H9 (cell line): ENCODE measurements around the gene TRIP10. TPM values are rescaled to one million over a fixed set of nuclear protein-coding genes. Genes with fewer than 3 reads are reported as not detected.
A peak's percentile ranks its signal among the peaks of the same experiment; 100 is the strongest.

Experiments used
- DNase-seq: peaks from one replicate; pipeline ENCODE4 v3.0.0-alpha.2; 2017
- H2AFZ ChIP-seq: one replicate; pipeline ENCODE4 v1.6.1; 2013; ENCODE audit warnings: mild to moderate bottlenecking, low read length, control low read depth, moderate library complexity
- H2AK5ac ChIP-seq: 2 replicates; pipeline ENCODE4 v1.6.1; 2013; ENCODE audit warnings: low read length, control low read depth, mixed read lengths; ENCODE audit not compliant: insufficient read length
- H2BK120ac ChIP-seq: one replicate; pipeline ENCODE4 v1.6.1; 2013; ENCODE audit warnings: low read depth, mild to moderate bottlenecking, low read length, control low read depth, inconsistent platforms; ENCODE audit not compliant: poor library complexity, severe bottlenecking
- H2BK12ac ChIP-seq: 2 replicates; pipeline ENCODE4 v1.6.1; 2013; ENCODE audit warnings: low read length, control low read depth, mixed read lengths, low read depth; ENCODE audit not compliant: insufficient read length
- H2BK15ac ChIP-seq: 2 replicates; pipeline ENCODE4 v1.6.1; 2013; ENCODE audit warnings: low read depth, low read length, control low read depth
- H2BK20ac ChIP-seq: one replicate; pipeline ENCODE4 v1.6.1; 2013; ENCODE audit warnings: low read depth, mild to moderate bottlenecking, low read length, control low read depth, inconsistent platforms; ENCODE audit not compliant: poor library complexity, severe bottlenecking
- H2BK5ac ChIP-seq: 2 replicates; pipeline ENCODE4 v1.6.1; 2013; ENCODE audit warnings: low read length, control low read depth, mixed read lengths; ENCODE audit not compliant: insufficient read length
- H3K14ac ChIP-seq: 2 replicates; pipeline ENCODE4 v1.6.1; 2013; ENCODE audit warnings: low read length, control low read depth; ENCODE audit not compliant: insufficient read depth
- H3K18ac ChIP-seq: 2 replicates; pipeline ENCODE4 v1.6.1; 2013; ENCODE audit warnings: low read depth, mild to moderate bottlenecking, mixed read lengths, low read length, control low read depth; ENCODE audit not compliant: insufficient read length
- H3K23ac ChIP-seq: 2 replicates; pipeline ENCODE4 v1.6.1; 2013; ENCODE audit warnings: low read length, control low read depth, mixed read lengths, low read depth; ENCODE audit not compliant: insufficient read length
- H3K23me2 ChIP-seq: 2 replicates; pipeline ENCODE4 v1.6.1; 2013; ENCODE audit warnings: low read depth, mild to moderate bottlenecking, mixed read lengths, low read length, control low read depth; ENCODE audit not compliant: insufficient read length, poor library complexity, severe bottlenecking
- H3K27ac ChIP-seq: 2 replicates; pipeline ENCODE4 v1.5.1; 2013; ENCODE audit warnings: low read length, control low read depth, mixed read lengths, low read depth; ENCODE audit not compliant: insufficient read length
- H3K27me3 ChIP-seq: 2 replicates; pipeline ENCODE4 v1.6.1; 2013; ENCODE audit warnings: low read length, control low read depth, inconsistent platforms; ENCODE audit not compliant: insufficient read depth
- H3K4ac ChIP-seq: 2 replicates; pipeline ENCODE4 v1.6.1; 2013; ENCODE audit warnings: low read depth, mild to moderate bottlenecking, control low read depth, inconsistent platforms, low read length, moderate library complexity
- H3K4me1 ChIP-seq: 2 replicates; pipeline ENCODE4 v1.6.1; 2013; ENCODE audit warnings: low read length, control low read depth, inconsistent platforms; ENCODE audit not compliant: insufficient read depth
- H3K4me2 ChIP-seq: 2 replicates; pipeline ENCODE4 v1.6.1; 2013; ENCODE audit warnings: low read length, control low read depth, mixed read lengths; ENCODE audit not compliant: insufficient read length, insufficient read depth
- H3K56ac ChIP-seq: 2 replicates; pipeline ENCODE4 v1.6.1; 2013; ENCODE audit warnings: low read depth, mild to moderate bottlenecking, mixed read lengths, low read length, control low read depth; ENCODE audit not compliant: insufficient read length
- H3K79me1 ChIP-seq: 2 replicates; pipeline ENCODE4 v1.6.1; 2013; ENCODE audit warnings: low read depth, mild to moderate bottlenecking, moderate library complexity, low read length, control low read depth, inconsistent platforms; ENCODE audit not compliant: insufficient read depth, poor library complexity, severe bottlenecking
- H3K79me2 ChIP-seq: 2 replicates; pipeline ENCODE4 v1.6.1; 2013; ENCODE audit warnings: low read length, control low read depth, inconsistent platforms; ENCODE audit not compliant: insufficient read depth
- H3K9ac ChIP-seq: 2 replicates; pipeline ENCODE4 v1.6.1; 2013; ENCODE audit warnings: low read length, control low read depth, mixed read lengths; ENCODE audit not compliant: insufficient read length; ENCODE audit errors: extremely low read depth
- H3K9me3 ChIP-seq: one replicate; pipeline ENCODE4 v1.6.1; 2013; ENCODE audit warnings: low read depth, low read length, inconsistent platforms; ENCODE audit not compliant: control insufficient read depth
- H3T11ph ChIP-seq: one replicate; pipeline ENCODE4 v1.6.1; 2013; ENCODE audit warnings: mild to moderate bottlenecking, low read length, control low read depth, inconsistent platforms
- H4K20me1 ChIP-seq: one replicate; pipeline ENCODE4 v1.6.1; 2013; ENCODE audit not compliant: control insufficient read depth, insufficient read length, insufficient read depth
- H4K5ac ChIP-seq: 2 replicates; pipeline ENCODE4 v1.6.1; 2013; ENCODE audit warnings: low read depth, mild to moderate bottlenecking, mixed read lengths, low read length, control low read depth; ENCODE audit not compliant: insufficient read length
- H4K8ac ChIP-seq: replicated peaks from 2 replicates; pipeline ENCODE4 v1.6.1; 2013; ENCODE audit warnings: low read length, control low read depth, mixed read lengths, low read depth; ENCODE audit not compliant: insufficient read length
- H4K91ac ChIP-seq: 2 replicates; pipeline ENCODE4 v1.6.1; 2013; ENCODE audit warnings: low read depth, mild to moderate bottlenecking, moderate library complexity, mixed read lengths, low read length, control low read depth; ENCODE audit not compliant: insufficient read length
- H3K27ac Mint-ChIP-seq, 3 experiments: 2 replicates in 2 of 3; 3 replicates in 1 of 3; pipeline ENCODE4 v1.8.0; 2020 to 2021; ENCODE audit warnings: mixed read lengths in 3 of 3, mild to moderate bottlenecking in 1 of 3, moderate library complexity in 1 of 3
- H3K27me3 Mint-ChIP-seq: 2 replicates; pipeline ENCODE4 v1.8.0; 2021; ENCODE audit warnings: low read depth, mild to moderate bottlenecking, moderate library complexity, mixed read lengths
- H3K36me3 Mint-ChIP-seq, 3 experiments: 2 replicates in 2 of 3; 3 replicates in 1 of 3; pipeline ENCODE4 v1.8.0; 2020 to 2021; ENCODE audit warnings: low read depth in 3 of 3, mixed read lengths in 3 of 3; ENCODE audit not compliant: insufficient read depth in 1 of 3
- H3K4me1 Mint-ChIP-seq, 2 experiments: 2 replicates each; pipeline ENCODE4 v1.8.0; 2020; ENCODE audit warnings: mixed read lengths in 2 of 2
- H3K4me3 Mint-ChIP-seq, 2 experiments: 2 replicates in 1 of 2; 3 replicates in 1 of 2; pipeline ENCODE4 v1.8.0; 2020 to 2021; ENCODE audit warnings: mild to moderate bottlenecking in 2 of 2, mixed read lengths in 2 of 2, moderate library complexity in 1 of 2
- H3K9me3 Mint-ChIP-seq, 2 experiments: 2 replicates in 1 of 2; 3 replicates in 1 of 2; pipeline ENCODE4 v1.8.0; 2020; ENCODE audit warnings: mild to moderate bottlenecking in 2 of 2, mixed read lengths in 2 of 2, moderate library complexity in 1 of 2
- CTCF ChIP-seq: fragments of 200-600 bp; sonication (generic); conservative IDR thresholded peaks from 3 replicates; pipeline ENCODE4 v1.8.0; 2021; ENCODE audit warnings: antibody characterized with exemption, mild to moderate bottlenecking
- whole genome bisulfite sequencing: extraction: QIAGEN DNeasy Blood & Tissue Kit; methylation state at CpG from one replicate; pipeline ENCODE4 v1.1.7; 2013; ENCODE audit warnings: missing lambda C conversion rate, low lambda C conversion rate, mixed read lengths; ENCODE audit not compliant: insufficient read length; ENCODE audit errors: extremely low coverage; 5-methylcytosine and 5-hydroxymethylcytosine counted together
- total RNA-seq: library from RNA; stranded (reverse); gene quantifications from 2 replicates; pipeline ENCODE4 v1.2.1, GENCODE V29; 2021

Gene TRIP10
- total RNA-seq, 1 experiment from 2014 or later: 56.4 TPM

DNA sequence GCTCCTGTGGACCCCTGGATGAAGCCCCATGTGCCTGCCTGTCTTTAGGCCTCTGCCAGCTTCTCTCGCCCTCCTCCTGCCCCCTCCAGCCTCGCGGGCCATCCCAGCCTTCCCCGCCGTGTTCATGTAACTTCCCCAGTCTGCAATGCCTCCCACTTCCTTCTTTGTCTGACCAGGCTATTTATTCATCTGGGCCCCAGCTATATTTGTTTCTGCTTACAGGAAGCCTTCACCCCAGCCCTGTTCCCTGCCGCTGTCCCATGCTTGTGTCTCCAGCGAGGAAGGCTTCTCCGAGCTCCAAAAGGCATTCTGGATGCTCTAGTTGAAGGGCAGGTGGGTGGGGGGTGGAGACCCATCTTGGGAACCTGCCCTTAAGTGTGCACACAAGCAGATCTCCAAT, 11.1 kb upstream of the TRIP10 start:
- DNase-seq: no peak
- H3K4ac ChIP-seq: no peak overlapping the region
- no peak overlapping the region for H4K91ac ChIP-seq
- H3K79me2 ChIP-seq: no peaks in the 10 kb centered on the region
- H3K14ac ChIP-seq: no peak overlapping the region
- no peaks in the 10 kb centered on the region; the same call in 1 of the 2 replicates for H3K27me3 Mint-ChIP-seq
- H3K4me1 Mint-ChIP-seq: peaks cover 5 to 29% of the 10 kb centered on the region in 2 experiments
- no peak for TF ChIP-seq CTCF
- no peak overlapping the region for H4K8ac ChIP-seq
- WGBS: no CpG with 5 or more reads among the region's 8 CpGs
- no peak overlapping the region for H2BK120ac ChIP-seq
- H3K4me3 Mint-ChIP-seq: no peak overlapping the region
- H3K56ac ChIP-seq: no peak overlapping the region
- H3K23ac ChIP-seq: no peak overlapping the region
- no peak overlapping the region for H2BK20ac ChIP-seq
- peaks cover 0 to 2% of the 10 kb centered on the region in 2 experiments; a peak in 1 of 5 replicates for H3K9me3 Mint-ChIP-seq
- H3K27ac ChIP-seq: no peak overlapping the region
- H3K27me3 ChIP-seq: no peaks in the 10 kb centered on the region
- peaks cover 2% of the 10 kb centered on the region for H4K20me1 ChIP-seq
- no peak overlapping the region for H2BK12ac ChIP-seq
- no peaks in the 10 kb centered on the region for H3K79me1 ChIP-seq
- H3T11ph ChIP-seq: no peak overlapping the region
- H3K36me3 Mint-ChIP-seq: peaks cover 4 to 13% (median 12%) of the 10 kb centered on the region in 3 experiments; a peak in 6 of 7 replicates
- H3K9ac ChIP-seq: no peak overlapping the region
- no peak overlapping the region for H3K18ac ChIP-seq
- H3K27ac Mint-ChIP-seq: peak overlapping the region; percentile 39 to 82 (median 70); a peak in 3 of 7 replicates
- no peak overlapping the region for H3K4me2 ChIP-seq
- H2BK5ac ChIP-seq: no peak overlapping the region
- no peak overlapping the region for H2AFZ ChIP-seq
- H2BK15ac ChIP-seq: no peak overlapping the region
- H3K4me1 ChIP-seq: no peaks in the 10 kb centered on the region; the same call in 1 of the 2 replicates
- H3K9me3 ChIP-seq: no peaks in the 10 kb centered on the region
- H4K5ac ChIP-seq: no peak overlapping the region
- no peaks in the 10 kb centered on the region for H3K23me2 ChIP-seq
- H2AK5ac ChIP-seq: no peak overlapping the region
